Stimulated activated CD8-positive, alpha-beta memory T cell treated with anti-CD3 and anti-CD28 coated beads, Interleukin-7, amount 100 ng/mL, for 24 hours (primary cell): ENCODE measurements around the gene GJC1.
"Not testable (repeated sequence)": the region's sequence is repeated elsewhere in the genome, so short reads cannot be mapped to it uniquely, and the experiment has no call there.

Experiments used
- DNase-seq: peaks from one replicate; pipeline ENCODE4 v3.0.0-alpha.2; 2020; ENCODE audit warnings: low read depth

The GJC1 gene

GRCh38 chr17:44844390-44844830, 14.3 kb upstream of the GJC1 start:
- no peak for DNase-seq

GRCh38 chr17:44842748-44843147, 12.7 kb upstream of the GJC1 start:
- no peak for DNase-seq

GRCh38 chr17:44840936-44841335, 10.8 kb upstream of the GJC1 start:
- DNase-seq = no peak

GRCh38 chr17:44840274-44840673, 10.2 kb upstream of the GJC1 start:
- no peak for DNase-seq

GRCh38 chr17:44837196-44837595, 7.1 kb upstream of the GJC1 start:
- no peak for DNase-seq

- DNase-seq = no peak
Measured at GRCh38 chr17:44832805-44833204, 2.7 kb upstream of the GJC1 start.

GRCh38 chr17:44831371-44831770, 1.3 kb upstream of the GJC1 start:
- DNase-seq = no peak

GRCh38 chr17:44830359-44831288, 537 bp upstream of the GJC1 start:
- DNase-seq = no peak

- no peak for DNase-seq
Measured at GRCh38 chr17:44828919-44829522, 1.1 kb downstream of the GJC1 start.

GRCh38 chr17:44827863-44828262, 2.2 kb downstream of the GJC1 start:
- no peak for DNase-seq

GRCh38 chr17:44826123-44826790, 3.8 kb downstream of the GJC1 start:
- DNase-seq = no peak

GRCh38 chr17:44825236-44825635, 4.9 kb downstream of the GJC1 start:
- DNase-seq = not testable (repeated sequence)

- no peak for DNase-seq
Measured at GRCh38 chr17:44820631-44821212, 9.4 kb downstream of the GJC1 start.

- not testable (repeated sequence) for DNase-seq
Measured at GRCh38 chr17:44818508-44818907, 11.6 kb downstream of the GJC1 start.

- DNase-seq = no peak
Measured at GRCh38 chr17:44812263-44812662, 17.8 kb downstream of the GJC1 start.

GRCh38 chr17:44808656-44809388, 21.3 kb downstream of the GJC1 start:
- DNase-seq = not testable (repeated sequence)

- no peak for DNase-seq
Measured at GRCh38 chr17:44808156-44808555, 21.9 kb downstream of the GJC1 start.

GRCh38 chr17:44807817-44808155, 22.3 kb downstream of the GJC1 start:
- DNase-seq = no peak

GRCh38 chr17:44807093-44807816, 22.8 kb downstream of the GJC1 start:
- DNase-seq = no peak

GRCh38 chr17:44804302-44805089, 25.6 kb downstream of the GJC1 start:
- no peak for DNase-seq
